Astrocyte (in vitro differentiated cells and primary cell): ENCODE results near the gene CSH2. TPM values are rescaled to one million over a fixed set of nuclear protein-coding genes. Genes with fewer than 3 reads are reported as not detected.
"Not testable (repeated sequence)": the region's sequence is repeated elsewhere in the genome, so short reads cannot be mapped to it uniquely, and the experiment has no call there.

Experiments used
- DNase-seq: peaks from one replicate; pipeline ENCODE4 v3.0.0-alpha.2; 2010; ENCODE audit warnings: low read depth
- FAIRE-seq: peaks from 2 replicates; lab custom pipeline; 2011; peaks lifted over from hg19 to GRCh38; lab: Jason Lieb, UNC
- H2AFZ ChIP-seq: 2 replicates; pipeline ENCODE4 v1.6.0; 2012; ENCODE audit warnings: low read depth, low read length, inconsistent platforms
- H3K27ac ChIP-seq: 2 replicates; pipeline ENCODE4 v1.5.1; 2011; ENCODE audit warnings: low read depth, low read length, inconsistent platforms
- H3K27me3 ChIP-seq: 2 replicates; pipeline ENCODE4 v1.6.0; 2011; ENCODE audit warnings: low read length, inconsistent platforms; ENCODE audit not compliant: insufficient read depth
- H3K36me3 ChIP-seq: 2 replicates; pipeline ENCODE4 v1.5.1; 2011; ENCODE audit warnings: low read length, inconsistent platforms; ENCODE audit not compliant: insufficient read depth
- H3K4me1 ChIP-seq: 2 replicates; pipeline ENCODE4 v1.5.1; 2011; ENCODE audit warnings: low read length, inconsistent platforms; ENCODE audit not compliant: insufficient read depth
- H3K4me2 ChIP-seq: 2 replicates; pipeline ENCODE4 v1.6.0; 2012; ENCODE audit warnings: low read length, inconsistent platforms
- H3K4me3 ChIP-seq: 2 replicates; pipeline ENCODE4 v1.5.1; 2011; ENCODE audit warnings: low read depth, mild to moderate bottlenecking, low read length, inconsistent platforms; ENCODE audit not compliant: insufficient read depth
- H3K79me2 ChIP-seq: 2 replicates; pipeline ENCODE4 v1.6.0; 2012; ENCODE audit warnings: mild to moderate bottlenecking, low read length, inconsistent platforms; ENCODE audit not compliant: insufficient read depth
- H3K9ac ChIP-seq: 2 replicates; pipeline ENCODE4 v1.6.0; 2012; ENCODE audit warnings: mild to moderate bottlenecking, low read length, inconsistent platforms
- H3K9me3 ChIP-seq: 2 replicates; pipeline ENCODE4 v1.5.1; 2012; ENCODE audit warnings: low read depth, mild to moderate bottlenecking, low read length, inconsistent platforms; ENCODE audit not compliant: insufficient read depth
- H4K20me1 ChIP-seq: 2 replicates; pipeline ENCODE4 v1.6.0; 2012; ENCODE audit warnings: low read length, inconsistent platforms; ENCODE audit not compliant: insufficient read depth
- H3K27ac Mint-ChIP-seq: one replicate; pipeline ENCODE4 v1.8.0; 2021; ENCODE audit warnings: mild to moderate bottlenecking, mixed read lengths; ENCODE audit not compliant: unreplicated experiment
- H3K27me3 Mint-ChIP-seq: one replicate; pipeline ENCODE4 v1.8.0; 2021; ENCODE audit warnings: low read depth, mixed read lengths; ENCODE audit not compliant: unreplicated experiment
- H3K36me3 Mint-ChIP-seq: one replicate; pipeline ENCODE4 v1.8.0; 2021; ENCODE audit warnings: low read depth, mixed read lengths; ENCODE audit not compliant: unreplicated experiment
- H3K4me1 Mint-ChIP-seq: one replicate; pipeline ENCODE4 v1.8.0; 2021; ENCODE audit warnings: low read depth, mixed read lengths; ENCODE audit not compliant: unreplicated experiment
- H3K4me3 Mint-ChIP-seq: one replicate; pipeline ENCODE4 v1.8.0; 2021; ENCODE audit warnings: mild to moderate bottlenecking, moderate library complexity, mixed read lengths; ENCODE audit not compliant: unreplicated experiment
- H3K9me3 Mint-ChIP-seq: one replicate; pipeline ENCODE4 v1.8.0; 2021; ENCODE audit warnings: mild to moderate bottlenecking, mixed read lengths; ENCODE audit not compliant: unreplicated experiment
- CTCF ChIP-seq: IDR thresholded peaks from 2 replicates; pipeline ENCODE4 v1.5.1; 2011; ENCODE audit warnings: low read depth, mild to moderate bottlenecking, inconsistent platforms, low read length, moderate library complexity; ENCODE audit not compliant: insufficient read depth
- EZH2 ChIP-seq: IDR thresholded peaks from 2 replicates; pipeline ENCODE4 v1.6.1; 2012; ENCODE audit warnings: mild to moderate bottlenecking, low read length, inconsistent platforms; ENCODE audit not compliant: insufficient read depth
- total RNA-seq: library from RNA; stranded (reverse); gene quantifications from 2 replicates; pipeline ENCODE4 v1.2.1, GENCODE V29; 2021

Gene CSH2
- total RNA-seq, 1 donor from 2014 or later = 4.3 TPM

- H3K9ac ChIP-seq = no peak overlapping the region
- FAIRE-seq = no peak
- DNase-seq = no peak
These were observed 36.6 kb upstream of the CSH2 start for GRCh38 chr17:63910096-63910495.

GRCh38 chr17:63909586-63909985 lies 36.1 kb upstream of the CSH2 start:
- peaks cover 21% of the 10 kb centered on the region for H3K27me3 Mint-ChIP-seq
- not testable (repeated sequence) for H3K4me3 ChIP-seq, H3K4me2 ChIP-seq, H3K27ac Mint-ChIP-seq, H3K27ac ChIP-seq, H3K9me3 Mint-ChIP-seq, FAIRE-seq, H3K4me1 Mint-ChIP-seq, DNase-seq, H3K4me3 Mint-ChIP-seq, H3K4me1 ChIP-seq, H3K9me3 ChIP-seq, H3K9ac ChIP-seq, H3K36me3 Mint-ChIP-seq, H2AFZ ChIP-seq, H3K36me3 ChIP-seq, H3K79me2 ChIP-seq, H4K20me1 ChIP-seq
- peaks cover 11% of the 10 kb centered on the region for H3K27me3 ChIP-seq

More at GRCh38 chr17:63910096-63910495, 36.6 kb upstream of the CSH2 start:
- H3K27ac Mint-ChIP-seq = no peak overlapping the region
- Histone ChIP-seq H3K27ac (no peak overlapping the region), H4K20me1 (no peaks in the 10 kb centered on the region), H3K9me3 (no peaks in the 10 kb centered on the region), H3K36me3 (no peaks in the 10 kb centered on the region), H3K4me3 (no peak overlapping the region), H2AFZ (no peak overlapping the region), H3K4me1 (no peaks in the 10 kb centered on the region), H3K79me2 (no peaks in the 10 kb centered on the region), H3K4me2 (no peak overlapping the region), H3K27me3 (peaks cover 11% of the 10 kb centered on the region)
- H3K27me3 Mint-ChIP-seq = peaks cover 25% of the 10 kb centered on the region
- H3K4me3 Mint-ChIP-seq = no peak overlapping the region
- no peaks in the 10 kb centered on the region for H3K9me3 Mint-ChIP-seq
- no peaks in the 10 kb centered on the region for H3K4me1 Mint-ChIP-seq
- TF ChIP-seq CTCF (no peak), EZH2 (no peak)
- H3K36me3 Mint-ChIP-seq = no peaks in the 10 kb centered on the region

- H4K20me1 ChIP-seq, H3K27ac Mint-ChIP-seq, H3K4me3 ChIP-seq, H3K4me1 Mint-ChIP-seq, H3K9me3 Mint-ChIP-seq, DNase-seq, H3K4me2 ChIP-seq, H3K9me3 ChIP-seq, H3K4me3 Mint-ChIP-seq, H3K36me3 Mint-ChIP-seq, H3K79me2 ChIP-seq, H3K4me1 ChIP-seq, H3K9ac ChIP-seq, FAIRE-seq, H2AFZ ChIP-seq, H3K27ac ChIP-seq, H3K36me3 ChIP-seq: not testable (repeated sequence)
- H3K27me3 ChIP-seq = peaks cover 13% of the 10 kb centered on the region
- H3K27me3 Mint-ChIP-seq = peaks cover 21% of the 10 kb centered on the region
These were observed 33.8 kb upstream of the CSH2 start for GRCh38 chr17:63907161-63907778.

- H3K27me3 Mint-ChIP-seq = peaks cover 14% of the 10 kb centered on the region
These were observed 31.3 kb upstream of the CSH2 start for GRCh38 chr17:63904796-63905195.

More at GRCh38 chr17:63904796-63905195, 31.3 kb upstream of the CSH2 start:
- H3K4me3 ChIP-seq, H3K36me3 ChIP-seq, H3K4me2 ChIP-seq, H3K9me3 Mint-ChIP-seq, H3K36me3 Mint-ChIP-seq, H3K4me1 ChIP-seq, H3K27ac Mint-ChIP-seq, H2AFZ ChIP-seq, H3K4me1 Mint-ChIP-seq, DNase-seq, H3K4me3 Mint-ChIP-seq, H4K20me1 ChIP-seq, FAIRE-seq, H3K79me2 ChIP-seq, H3K9me3 ChIP-seq, H3K9ac ChIP-seq, H3K27ac ChIP-seq: not testable (repeated sequence)
- H3K27me3 ChIP-seq = peaks cover 13% of the 10 kb centered on the region
